Activated CD4-positive, alpha-beta memory T cell treated with anti-CD3 and anti-CD28 coated beads for 36 hours (primary cell): ENCODE results near the gene NOTUM. TPM values are rescaled to one million over a fixed set of nuclear protein-coding genes. Genes with fewer than 3 reads are reported as not detected.

Source experiments
- CTCF ChIA-PET: fragments of 350-600 bp; sonication (Branson Sonifier 250); formaldehyde crosslinking; loops from one replicate; lab custom pipeline; 2021; ENCODE audit warnings: antibody characterized with exemption, inconsistent platforms; lab: Charles Lee
- POLR2A ChIA-PET: fragments of 350-600 bp; sonication (Branson Sonifier 250); formaldehyde crosslinking; loops from one replicate; lab custom pipeline; 2021; ENCODE audit warnings: antibody characterized with exemption; lab: Charles Lee
- DNase-seq: peaks from one replicate; pipeline ENCODE4 v3.0.0-alpha.2; 2020
- H3K27ac Mint-ChIP-seq: one replicate; pipeline ENCODE4 v1.8.0; 2021; ENCODE audit warnings: mixed read lengths
- H3K27me3 Mint-ChIP-seq: one replicate; pipeline ENCODE4 v1.8.0; 2021; ENCODE audit warnings: mixed read lengths
- H3K36me3 Mint-ChIP-seq: one replicate; pipeline ENCODE4 v1.8.0; 2021; ENCODE audit warnings: mixed read lengths
- H3K4me1 Mint-ChIP-seq: one replicate; pipeline ENCODE4 v1.8.0; 2021; ENCODE audit warnings: low read depth, mixed read lengths
- H3K4me3 Mint-ChIP-seq: one replicate; pipeline ENCODE4 v1.8.0; 2021; ENCODE audit warnings: mild to moderate bottlenecking, mixed read lengths
- H3K9me3 Mint-ChIP-seq: one replicate; pipeline ENCODE4 v1.8.0; 2021; ENCODE audit warnings: mixed read lengths
- intact Hi-C: fragments of 100-400 bp; cut with micrococcal nuclease; formaldehyde crosslinking; loops from one replicate; pipeline ENCODE4 v1.15.1; 2023
- total RNA-seq, 2 experiments: library from RNA; stranded (reverse); gene quantifications; one replicate each; pipeline ENCODE4 v1.2.3, GENCODE V29; 2021

The NOTUM gene
- total RNA-seq, result under 1 TPM; 0.22 to 0.40 TPM

DNA sequence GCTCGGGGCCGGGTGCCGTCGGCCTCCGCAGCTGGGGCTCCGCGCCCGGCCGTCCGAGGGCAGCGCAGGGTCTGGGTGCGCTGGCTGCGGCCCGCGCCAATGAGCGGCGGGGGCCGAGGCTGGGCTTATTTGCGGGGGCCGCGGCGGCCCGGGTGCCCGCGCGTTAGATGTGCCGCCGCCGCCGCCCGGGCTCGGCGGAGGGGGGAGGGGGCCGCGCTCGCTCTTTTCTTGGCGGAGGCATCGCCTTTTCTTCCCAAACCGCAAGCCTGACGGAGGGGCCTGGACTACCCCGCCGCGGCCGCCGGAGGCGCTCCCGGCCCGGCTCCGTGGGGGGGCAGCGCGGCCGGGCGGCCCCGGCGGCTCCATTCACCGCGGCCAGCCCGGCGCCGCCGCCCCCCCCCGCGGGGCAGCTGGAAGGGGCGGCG is at the start of gene NOTUM:
NOTUM (minus strand) TSS at position 101 of the 425 bp plus-strand sequence. CDS start 278 bp downstream, outside the sequence.
- Mint-ChIP-seq H3K27ac (no peak within 1 kb of the TSS), H3K36me3 (no peaks in the 10 kb centered on the region), H3K27me3 (peaks cover 19% of the 10 kb centered on the region), H3K9me3 (no peaks in the 10 kb centered on the region), H3K4me3 (no peak within 1 kb of the TSS), H3K4me1 (peaks cover 2% of the 10 kb centered on the region)
- no peak for DNase-seq
- intact Hi-C loops, result loop anchor here (5.0 kb wide), 1 partner anchor 49 kb away; the partner anchor contains the start of gene PCYT2
- POLR2A ChIA-PET, result interaction anchor here (0.5 to 2.2 kb wide), 3 partner anchors 59 to 78 kb away, joined by 3 to 7 read pairs (median 6); partner anchors contain the start of gene DCXR
- CTCF ChIA-PET, result interaction anchor here (0.6 to 5.7 kb wide), 3 partner anchors 28 to 106 kb away, joined by 3 to 174 read pairs (median 4); partner anchors contain the start of genes CENPX and LRRC45

DNA sequence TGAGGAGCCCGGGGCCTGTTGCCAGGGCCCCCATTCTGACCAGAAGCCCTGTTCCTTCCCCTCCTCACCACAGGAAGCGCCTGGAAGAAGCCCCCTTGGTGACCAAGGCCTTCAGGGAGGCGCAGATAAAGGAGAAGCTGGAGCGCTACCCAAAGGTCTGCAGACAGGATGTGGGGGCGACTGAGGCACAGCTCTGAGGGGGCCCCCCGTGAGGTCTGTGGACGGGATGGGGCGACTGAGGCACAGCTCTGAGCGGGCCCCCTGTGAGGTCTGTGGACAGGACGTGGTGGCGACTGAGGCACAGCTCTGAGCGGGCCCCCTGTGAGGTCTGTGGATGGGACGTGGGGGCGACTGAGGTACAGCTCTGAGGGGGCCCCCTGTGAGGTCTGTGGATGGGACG is 48.4 kb upstream of the NOTUM start:
- no peak overlapping the region for H3K4me3 Mint-ChIP-seq
- no peaks in the 10 kb centered on the region for H3K36me3 Mint-ChIP-seq
- no peaks in the 10 kb centered on the region for H3K27me3 Mint-ChIP-seq
- CTCF ChIA-PET, result interaction anchor here (0.9 to 1.2 kb wide), 3 partner anchors 12 to 97 kb away, joined by 3 to 4 read pairs (median 3); no protein-coding TSS in a partner anchor
- DNase-seq, result no peak
- no peak overlapping the region for H3K27ac Mint-ChIP-seq
- intact Hi-C loops, result no loop called here
- POLR2A ChIA-PET, result no interaction called here
- no peaks in the 10 kb centered on the region for H3K9me3 Mint-ChIP-seq
- no peaks in the 10 kb centered on the region for H3K4me1 Mint-ChIP-seq

DNA sequence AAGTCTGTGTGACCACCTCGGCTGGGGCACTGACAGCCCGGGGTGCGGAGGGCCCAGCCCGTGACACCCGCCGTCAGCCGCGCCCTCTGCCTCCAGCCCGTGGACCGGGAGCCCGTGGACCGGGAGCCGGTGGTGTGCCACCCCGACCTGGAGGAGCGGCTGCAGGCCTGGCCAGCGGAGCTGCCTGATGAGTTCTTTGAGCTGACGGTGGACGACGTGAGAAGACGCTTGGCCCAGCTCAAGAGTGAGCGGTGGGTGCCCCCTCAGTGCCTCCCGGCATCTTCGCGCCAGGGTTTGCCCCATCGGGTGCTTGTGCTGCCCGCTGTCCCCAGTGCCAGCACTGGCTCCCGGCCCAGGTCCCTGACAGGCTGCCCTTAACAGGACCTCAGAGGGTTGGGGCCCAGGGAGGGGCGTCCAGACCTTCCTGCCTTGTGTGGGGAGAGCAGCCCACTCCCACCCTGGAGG is 48.0 kb upstream of the NOTUM start:
- Mint-ChIP-seq H3K27ac (no peak overlapping the region), H3K27me3 (no peaks in the 10 kb centered on the region), H3K4me3 (no peak overlapping the region), H3K9me3 (no peaks in the 10 kb centered on the region), H3K36me3 (no peaks in the 10 kb centered on the region), H3K4me1 (no peaks in the 10 kb centered on the region)
- intact Hi-C loops, result no loop called here
- ChIA-PET CTCF (interaction anchor here (0.7 to 1.2 kb wide), 4 partner anchors 12 to 97 kb away, joined by 3 to 4 read pairs (median 3); no protein-coding TSS in a partner anchor), POLR2A (no interaction called here)
- DNase-seq, result no peak

DNA sequence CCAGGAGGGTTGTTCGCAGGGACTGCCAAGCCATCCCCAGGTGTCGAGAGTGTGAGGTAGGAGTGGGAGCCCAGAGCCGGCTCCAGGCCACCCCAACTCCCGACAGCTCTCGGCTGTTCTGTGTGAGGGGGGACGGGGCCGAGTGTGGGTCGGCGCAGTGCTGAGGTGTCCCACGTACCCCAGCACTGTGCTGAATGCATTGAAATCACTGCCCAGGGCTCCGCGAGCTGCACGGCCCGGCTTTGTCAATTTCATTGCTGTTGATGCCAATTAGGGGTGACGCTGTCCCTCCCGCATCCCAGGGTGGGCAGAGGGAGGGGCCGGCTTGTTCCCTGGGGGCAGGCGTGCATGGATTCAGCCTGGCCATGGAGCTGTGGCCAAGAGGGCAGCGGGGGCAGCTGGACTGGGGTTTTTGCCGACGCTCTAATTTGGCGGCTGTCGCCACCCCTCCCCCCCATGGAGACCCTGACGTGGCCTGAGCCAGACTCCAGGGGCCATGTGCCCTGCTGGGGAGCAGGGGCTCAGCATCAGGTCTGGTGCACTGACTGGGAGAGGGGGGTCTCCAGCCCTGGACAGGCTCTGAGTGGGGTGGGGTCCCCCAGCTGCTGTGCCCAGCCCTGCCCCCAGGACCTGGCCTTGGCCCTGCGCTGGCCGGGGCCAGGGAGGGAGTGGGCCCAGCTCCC is 47.4 kb upstream of the NOTUM start:
- Mint-ChIP-seq H3K4me3 (no peak overlapping the region), H3K27me3 (no peaks in the 10 kb centered on the region), H3K4me1 (peaks cover 2% of the 10 kb centered on the region), H3K27ac (no peak overlapping the region), H3K9me3 (no peaks in the 10 kb centered on the region), H3K36me3 (no peaks in the 10 kb centered on the region)
- no peak for DNase-seq
- ChIA-PET CTCF (interaction anchor here (0.7 to 1.2 kb wide), 2 partner anchors 12 to 49 kb away, joined by 3 read pairs; no protein-coding TSS in a partner anchor), POLR2A (no interaction called here)
- intact Hi-C loops, result no loop called here

DNA sequence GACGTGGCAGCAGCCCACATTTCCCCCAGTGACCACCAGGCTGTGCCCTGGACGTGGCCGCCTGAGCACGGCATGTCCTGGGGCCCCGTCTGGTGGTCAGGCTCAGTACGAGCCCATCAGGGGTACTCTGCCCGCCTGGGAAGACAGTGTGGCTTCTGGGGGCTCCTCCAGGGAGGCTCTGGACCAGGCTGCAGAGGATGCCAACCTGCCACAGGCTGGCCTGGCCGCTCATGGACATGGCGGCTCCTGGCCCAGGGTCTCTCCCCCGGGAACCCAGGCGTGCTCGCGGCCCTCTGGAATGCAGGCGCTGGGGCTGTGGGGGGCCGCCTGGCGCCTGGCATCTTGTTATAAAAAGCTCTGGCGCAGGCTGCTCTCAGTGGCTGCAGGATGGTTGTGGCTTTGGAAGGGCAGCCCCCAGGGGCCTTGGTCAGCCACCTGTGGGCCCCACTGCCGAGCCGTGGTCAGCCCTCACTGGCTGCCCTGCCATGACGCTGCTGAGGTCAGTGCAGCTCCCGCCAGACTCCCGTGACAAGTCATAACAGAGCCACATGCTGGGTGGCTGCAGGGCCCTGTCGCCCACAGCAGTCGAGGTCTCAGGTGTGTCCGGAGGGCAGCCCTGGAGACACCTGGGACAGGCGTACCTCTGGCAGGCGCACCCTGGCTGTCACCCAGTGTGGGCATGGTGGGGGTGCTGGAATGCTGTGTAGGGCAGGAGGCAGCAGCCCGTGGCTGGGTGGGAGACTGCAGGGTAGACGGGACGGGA is 46.7 kb upstream of the NOTUM start:
- Mint-ChIP-seq H3K9me3 (no peaks in the 10 kb centered on the region), H3K27ac (no peak overlapping the region), H3K27me3 (no peaks in the 10 kb centered on the region), H3K4me1 (peaks cover 5% of the 10 kb centered on the region), H3K36me3 (no peaks in the 10 kb centered on the region), H3K4me3 (no peak overlapping the region)
- ChIA-PET CTCF (interaction anchor here (1.2 kb wide), 1 partner anchor 13 kb away, joined by 3 read pairs; no protein-coding TSS in a partner anchor), POLR2A (no interaction called here)
- intact Hi-C loops, result no loop called here
- DNase-seq, result no peak

DNA sequence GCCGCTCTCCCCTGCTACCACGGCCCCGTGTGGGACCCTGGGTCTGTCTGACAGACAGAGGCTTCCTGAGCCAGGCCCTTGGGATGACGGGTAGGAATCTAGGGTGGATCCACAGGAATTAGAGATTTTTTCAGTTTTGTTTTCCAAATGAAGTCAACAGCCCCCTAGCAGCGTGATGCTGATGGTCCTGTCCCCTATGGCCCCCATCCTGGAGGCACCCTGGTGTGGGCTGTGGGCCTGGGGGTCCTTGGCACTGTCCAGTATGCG is 46.2 kb upstream of the NOTUM start:
- H3K27me3 Mint-ChIP-seq, result no peaks in the 10 kb centered on the region
- no peak for DNase-seq
- no peak overlapping the region for H3K27ac Mint-ChIP-seq
- H3K4me1 Mint-ChIP-seq, result peaks cover 5% of the 10 kb centered on the region
- POLR2A ChIA-PET, result no interaction called here
- no peaks in the 10 kb centered on the region for H3K9me3 Mint-ChIP-seq
- CTCF ChIA-PET, result no interaction called here
- intact Hi-C loops, result no loop called here
- H3K4me3 Mint-ChIP-seq, result no peak overlapping the region
- no peaks in the 10 kb centered on the region for H3K36me3 Mint-ChIP-seq

DNA sequence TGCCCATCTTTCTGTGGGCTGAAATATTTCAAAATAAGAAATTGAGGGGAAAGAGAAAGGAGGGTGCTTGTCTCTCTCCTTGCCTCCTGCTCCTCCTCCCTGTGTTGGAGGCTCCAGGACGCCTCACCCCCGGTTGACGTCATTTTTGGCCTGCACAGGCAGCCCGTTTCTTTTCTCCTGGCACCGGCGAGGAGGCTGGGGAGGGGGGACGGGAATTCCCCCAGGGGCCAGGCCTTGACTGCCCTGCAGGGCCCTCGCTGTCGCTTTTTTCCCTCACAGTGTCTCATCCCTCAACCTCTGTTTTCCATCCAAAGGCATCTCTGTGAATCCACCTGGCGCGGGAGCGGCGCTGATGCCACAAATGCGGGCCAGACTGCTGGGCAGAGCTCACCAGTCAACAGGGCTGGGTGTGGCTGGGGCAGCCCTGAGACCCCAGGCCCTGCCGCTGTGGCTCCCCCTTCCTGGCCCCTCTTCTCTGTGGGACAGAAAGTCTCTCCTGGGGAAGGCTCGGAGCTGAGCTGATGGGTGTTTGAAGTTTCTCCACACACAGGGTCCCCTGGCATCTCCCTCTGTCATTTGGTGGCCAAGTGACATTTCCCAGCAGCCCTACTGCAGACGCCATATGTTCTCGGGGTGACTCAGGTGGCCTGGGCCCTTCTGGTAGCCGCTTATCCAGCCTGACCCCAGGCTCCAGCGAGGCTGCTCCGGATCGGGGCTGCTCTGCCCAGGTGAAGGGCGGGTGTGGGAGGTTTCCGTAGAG is 45.7 kb upstream of the NOTUM start:
- Mint-ChIP-seq H3K4me3 (no peak overlapping the region), H3K9me3 (no peaks in the 10 kb centered on the region), H3K27me3 (no peaks in the 10 kb centered on the region), H3K4me1 (peaks cover 5% of the 10 kb centered on the region), H3K27ac (no peak overlapping the region), H3K36me3 (no peaks in the 10 kb centered on the region)
- intact Hi-C loops, result no loop called here
- CTCF ChIA-PET, result no interaction called here
- DNase-seq, result no peak
- POLR2A ChIA-PET, result no interaction called here

DNA sequence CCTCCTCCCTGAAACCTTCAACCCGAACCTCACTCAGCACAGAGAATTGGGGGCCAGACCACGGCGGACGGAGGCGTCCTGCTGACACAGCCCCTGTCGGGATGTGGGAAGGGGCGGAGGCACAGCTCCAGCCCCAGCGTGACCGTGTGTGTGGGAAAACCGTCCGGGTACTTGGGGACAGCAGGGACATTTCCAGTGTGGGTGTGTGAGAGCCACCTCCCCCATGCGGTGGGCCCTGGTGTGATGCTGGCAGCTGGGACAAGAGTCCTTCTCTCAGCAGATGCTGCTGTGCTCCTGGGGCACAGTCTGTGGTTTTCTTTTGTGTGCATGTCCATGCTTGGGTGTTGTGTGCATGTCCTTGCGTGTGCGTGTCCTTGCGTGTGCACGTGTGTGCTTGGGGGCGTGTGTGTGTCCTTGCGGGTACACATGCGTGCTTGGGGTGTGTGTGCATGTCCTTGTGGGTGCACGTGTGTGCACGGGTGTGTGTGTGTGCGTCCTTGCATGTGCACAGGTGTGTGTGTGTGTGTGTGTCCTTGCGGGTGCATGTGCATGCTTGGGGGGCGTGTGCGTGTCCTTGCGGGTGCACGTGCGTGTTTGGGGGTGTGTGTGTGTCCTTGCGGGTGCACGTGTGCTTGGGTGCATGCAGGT is 44.8 kb upstream of the NOTUM start:
- peaks cover 5% of the 10 kb centered on the region for H3K4me1 Mint-ChIP-seq
- H3K27ac Mint-ChIP-seq, result no peak overlapping the region
- no peaks in the 10 kb centered on the region for H3K36me3 Mint-ChIP-seq
- ChIA-PET POLR2A (interaction anchor here (0.6 kb wide), 1 partner anchor 122 kb away, joined by 4 read pairs; no protein-coding TSS in a partner anchor), CTCF (no interaction called here)
- intact Hi-C loops, result no loop called here
- no peak for DNase-seq
- H3K27me3 Mint-ChIP-seq, result no peaks in the 10 kb centered on the region
- H3K9me3 Mint-ChIP-seq, result no peaks in the 10 kb centered on the region
- no peak overlapping the region for H3K4me3 Mint-ChIP-seq

DNA sequence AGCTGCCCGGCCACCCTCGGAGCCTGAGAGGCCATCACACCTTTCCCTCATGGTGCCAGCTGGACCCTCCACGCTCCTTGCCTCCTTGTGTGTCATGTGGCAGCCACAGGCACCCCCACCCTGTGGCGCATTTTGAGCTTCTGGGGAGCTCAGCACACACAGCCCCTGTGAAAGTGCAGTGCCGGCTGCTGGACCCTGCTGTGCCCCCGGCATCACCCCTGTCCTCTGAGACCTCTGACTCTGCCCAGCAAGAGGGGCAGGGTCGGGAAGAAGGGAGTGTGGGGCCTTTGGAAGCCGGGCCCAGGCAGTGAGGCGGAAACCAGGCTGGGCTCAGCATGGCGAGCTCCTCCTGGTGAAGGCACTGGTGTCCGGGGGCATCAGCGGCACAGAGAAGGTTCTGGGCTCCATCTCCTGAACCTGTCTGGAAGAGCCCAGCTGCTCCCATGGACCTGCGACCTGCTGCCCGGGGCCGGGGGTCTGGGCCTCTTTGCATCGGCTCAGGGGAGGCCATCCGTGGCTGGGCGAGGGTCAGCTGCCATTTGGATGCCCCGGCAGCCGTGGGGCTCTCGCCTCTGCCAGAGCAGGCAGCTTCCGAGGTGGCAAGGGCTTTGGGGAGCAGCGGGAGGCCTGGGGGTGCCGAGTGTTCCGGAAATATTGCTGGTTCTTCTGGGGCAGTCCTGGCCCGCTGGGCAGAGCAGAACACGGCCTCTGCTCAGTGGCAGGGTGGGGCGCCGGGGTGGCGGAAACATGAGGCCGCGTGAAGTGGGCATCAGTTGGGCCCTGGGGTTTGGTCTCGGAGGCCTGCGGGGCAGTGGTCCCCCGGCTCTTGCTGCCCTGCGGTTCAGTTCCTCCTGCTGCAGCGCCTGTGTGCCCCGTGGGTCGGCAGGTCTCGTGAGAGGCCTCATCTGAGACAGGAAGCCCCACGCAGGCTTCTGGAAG is 43.8 kb upstream of the NOTUM start:
- Mint-ChIP-seq H3K36me3 (no peaks in the 10 kb centered on the region), H3K27me3 (no peaks in the 10 kb centered on the region), H3K9me3 (no peaks in the 10 kb centered on the region), H3K4me1 (peaks cover 5% of the 10 kb centered on the region), H3K4me3 (no peak overlapping the region), H3K27ac (no peak overlapping the region)
- no peak for DNase-seq
- ChIA-PET CTCF (interaction anchor here (1.3 to 3.4 kb wide), 2 partner anchors 15 to 45 kb away, joined by 3 to 17 read pairs; no protein-coding TSS in a partner anchor), POLR2A (interaction anchor here (0.8 kb wide), 1 partner anchor 16 kb away, joined by 3 read pairs; no protein-coding TSS in a partner anchor)
- intact Hi-C loops, result no loop called here

DNA sequence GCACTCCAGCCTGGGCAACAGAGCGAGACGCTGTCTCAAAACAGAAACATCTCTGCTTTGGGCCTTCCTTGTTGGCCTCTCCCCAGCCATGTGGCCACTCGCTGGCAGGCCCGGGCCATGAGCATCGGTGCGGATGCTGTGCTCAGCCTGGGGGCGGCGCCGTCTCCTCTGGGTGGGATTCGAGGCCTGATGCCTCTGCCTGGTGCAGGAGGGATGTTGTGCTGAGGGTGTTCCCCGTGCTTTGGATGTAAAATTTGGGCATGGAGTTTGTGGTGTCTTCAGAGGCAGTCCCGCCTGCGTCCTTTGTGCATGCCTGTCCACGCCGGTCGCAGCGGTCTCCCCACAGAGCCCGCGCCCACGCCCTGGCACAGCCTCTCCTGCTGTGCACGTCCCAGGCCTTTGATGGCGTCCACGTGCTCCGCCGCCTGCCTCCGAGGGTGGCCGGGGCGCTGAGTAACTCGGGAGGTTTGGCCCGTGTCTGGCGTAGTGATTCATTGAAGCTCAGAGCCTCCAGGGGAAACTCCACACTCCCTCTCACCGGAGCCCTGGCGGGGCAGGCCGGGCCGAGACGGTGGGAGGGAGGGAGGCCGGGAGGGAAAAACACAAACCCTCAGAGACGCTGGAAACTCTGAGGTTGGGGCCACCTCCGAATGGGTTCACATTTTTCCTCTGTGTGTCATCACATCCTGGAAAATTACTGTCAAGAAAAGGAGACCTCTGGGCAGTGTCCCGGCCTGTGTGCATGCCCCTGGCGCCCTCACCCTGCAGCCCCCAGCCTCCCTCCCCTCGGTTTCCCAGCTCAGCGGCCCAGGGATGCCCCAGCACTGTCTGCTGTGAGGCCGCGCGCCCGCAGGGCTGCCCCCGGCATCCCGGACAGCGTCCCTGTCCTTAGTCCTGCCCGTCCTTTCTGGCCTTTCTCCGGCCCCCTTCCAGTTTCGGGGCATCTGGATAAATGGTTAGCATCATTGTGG is 42.7 kb upstream of the NOTUM start:
- DNase-seq, result peak; percentile 76
- no peak overlapping the region for H3K4me3 Mint-ChIP-seq
- intact Hi-C loops, result no loop called here
- peaks cover 5% of the 10 kb centered on the region for H3K4me1 Mint-ChIP-seq
- peak overlapping the region; percentile 23 for H3K27ac Mint-ChIP-seq
- H3K27me3 Mint-ChIP-seq, result no peaks in the 10 kb centered on the region
- no peaks in the 10 kb centered on the region for H3K9me3 Mint-ChIP-seq
- POLR2A ChIA-PET, result interaction anchor here (0.8 kb wide), 1 partner anchor 17 kb away, joined by 3 read pairs; no protein-coding TSS in a partner anchor
- H3K36me3 Mint-ChIP-seq, result no peaks in the 10 kb centered on the region
- CTCF ChIA-PET, result interaction anchor here (1.3 to 3.4 kb wide), 2 partner anchors 16 to 44 kb away, joined by 3 to 17 read pairs; no protein-coding TSS in a partner anchor
